SIG-M5 treated with dmso at 0.1 percent for 504 hours (cell line): Measurements from ENCODE around the gene CCDC110.

Source experiments
- DNase-seq: peaks from one replicate; lab custom pipeline; 2025; ENCODE audit not compliant: unreplicated experiment; lab: John Stamatoyannopoulos, UW

Gene CCDC110

DNA sequence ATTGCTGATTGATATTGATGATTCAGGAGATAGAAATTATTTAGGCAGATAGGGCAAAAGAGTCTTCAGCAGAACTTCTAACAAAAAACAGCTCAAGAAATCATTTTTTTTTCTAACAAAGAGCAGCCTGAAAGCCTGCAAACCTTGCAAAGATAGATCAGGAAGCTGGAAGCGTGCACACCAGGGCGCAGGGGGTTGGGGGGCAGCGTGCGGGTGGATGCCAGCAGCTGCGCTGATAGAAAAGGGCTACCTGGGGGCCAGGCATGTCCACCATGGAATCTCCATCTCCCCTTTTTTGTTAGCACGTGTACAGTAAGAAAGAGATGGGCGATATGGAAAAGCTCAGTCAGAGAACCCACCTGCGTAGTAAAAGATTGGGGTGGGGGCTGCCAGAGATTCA is 1.7 kb upstream of the CCDC110 start:
- DNase-seq: no peak

- DNase-seq: no peak
Observed at GRCh38 chr4:185472103-185472542, 590 bp upstream of the CCDC110 start.

DNA sequence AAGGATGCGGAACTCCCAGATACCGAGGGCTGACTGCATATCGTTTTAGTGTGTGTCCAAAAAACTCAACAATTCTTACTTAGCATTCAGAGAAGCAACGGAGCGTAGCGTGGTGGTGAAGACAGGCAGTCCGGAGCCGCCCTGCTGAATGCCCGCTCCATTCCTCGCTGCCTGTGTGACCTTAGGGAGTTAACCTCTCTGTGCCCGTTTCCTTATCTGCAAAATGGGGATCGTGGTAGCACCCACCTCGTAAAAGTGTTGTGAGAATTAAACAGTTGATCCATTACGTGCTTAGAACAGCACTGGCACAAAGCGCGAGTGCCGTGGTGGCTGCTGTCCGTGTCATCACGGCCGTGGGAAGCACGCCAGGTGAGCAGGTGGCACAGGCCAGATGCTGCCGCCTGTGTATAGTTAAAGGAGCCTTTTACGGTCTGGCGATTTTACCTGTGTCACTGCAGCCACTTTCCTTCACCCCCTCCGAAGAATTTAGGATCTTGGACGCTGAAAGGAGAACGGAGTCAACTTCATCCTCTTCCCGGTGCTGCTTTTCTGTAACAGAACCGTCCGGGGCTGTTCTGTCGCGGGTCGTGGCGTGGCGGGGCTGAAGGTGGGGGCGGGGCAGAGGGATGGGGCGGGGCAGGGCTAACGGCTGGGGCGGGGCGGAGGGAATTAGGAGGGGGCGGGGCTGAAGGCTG is 885 bp downstream of the CCDC110 start:
- no peak for DNase-seq

GRCh38 chr4:185469580-185470154 is 1.9 kb downstream of the CCDC110 start:
- DNase-seq: no peak

- no peak for DNase-seq
Observed at GRCh38 chr4:185468999-185469398, 2.5 kb downstream of the CCDC110 start.

GRCh38 chr4:185467991-185468390 is 3.5 kb downstream of the CCDC110 start:
- no peak for DNase-seq

- DNase-seq: no peak
Observed at GRCh38 chr4:185467101-185467500, 4.4 kb downstream of the CCDC110 start.

- DNase-seq: no peak
Observed at GRCh38 chr4:185465707-185466106, 5.8 kb downstream of the CCDC110 start.

- DNase-seq: no peak
Observed at GRCh38 chr4:185464887-185465286, 6.6 kb downstream of the CCDC110 start.

GRCh38 chr4:185464183-185464582 is 7.3 kb downstream of the CCDC110 start:
- DNase-seq: no peak

GRCh38 chr4:185463541-185463940 is 8.0 kb downstream of the CCDC110 start:
- no peak for DNase-seq

- DNase-seq: no peak
Observed at GRCh38 chr4:185461565-185461964, 10.0 kb downstream of the CCDC110 start.

DNA sequence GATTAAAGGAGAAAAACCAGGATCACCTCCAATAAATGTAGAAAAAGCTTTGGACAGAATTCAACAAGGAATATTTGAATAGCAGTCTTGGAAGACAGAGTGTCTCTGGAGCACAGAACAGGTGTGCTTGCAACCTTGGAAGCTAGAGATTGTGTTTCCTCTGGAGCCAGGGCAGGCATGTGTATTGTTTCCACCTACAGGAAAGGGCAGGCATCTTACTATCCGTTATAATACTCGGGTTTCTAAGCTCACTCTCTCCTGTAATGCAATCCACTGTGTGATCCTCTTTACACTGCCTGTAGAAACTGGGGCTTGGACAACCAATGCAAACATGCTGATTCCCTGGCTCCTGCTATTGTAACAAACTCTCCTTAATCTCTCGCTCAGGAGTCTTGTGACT is 14.4 kb downstream of the CCDC110 start:
- no peak for DNase-seq

DNA sequence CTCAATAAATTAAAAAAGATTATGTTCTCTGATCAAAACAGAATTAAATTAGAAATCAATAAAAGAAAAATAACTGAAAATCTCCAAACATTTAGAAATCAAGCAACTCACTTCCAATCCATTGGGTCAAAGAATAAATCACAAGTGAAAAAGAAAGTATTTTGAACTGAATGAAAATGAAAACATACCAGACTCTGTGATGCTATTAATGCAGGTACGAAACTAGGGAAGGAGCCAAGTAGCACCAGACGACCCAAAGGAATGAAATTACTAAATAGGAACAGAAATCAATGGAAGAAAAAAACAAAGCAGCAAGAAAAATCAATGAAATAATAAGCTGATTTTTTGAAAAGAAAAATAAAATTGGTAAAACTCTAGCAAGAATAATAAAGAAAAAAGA is 15.4 kb downstream of the CCDC110 start:
- no peak for DNase-seq

DNA sequence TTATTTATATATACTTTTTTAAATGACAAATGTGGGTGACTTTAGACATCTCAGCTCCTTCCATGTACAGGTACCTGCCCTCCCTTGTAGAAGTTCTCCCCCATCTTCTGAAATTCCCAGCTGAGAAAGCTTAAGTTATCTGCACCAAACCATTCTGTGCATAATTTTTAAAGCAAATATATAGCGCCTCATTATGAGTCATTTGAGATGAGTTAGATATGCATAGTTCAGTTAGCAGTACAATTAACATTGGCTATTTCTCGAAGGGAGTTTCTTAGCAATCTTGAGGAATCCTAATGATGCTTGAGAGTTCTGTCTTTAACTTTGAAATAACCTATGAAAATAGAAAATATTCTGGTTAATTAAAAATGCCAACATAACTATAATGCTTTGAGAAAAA is 26.3 kb downstream of the CCDC110 start:
- DNase-seq: no peak

GRCh38 chr4:185441479-185441878 is 30.1 kb downstream of the CCDC110 start:
- no peak for DNase-seq

- no peak for DNase-seq
Observed at GRCh38 chr4:185437809-185438208, 33.7 kb downstream of the CCDC110 start.

DNA sequence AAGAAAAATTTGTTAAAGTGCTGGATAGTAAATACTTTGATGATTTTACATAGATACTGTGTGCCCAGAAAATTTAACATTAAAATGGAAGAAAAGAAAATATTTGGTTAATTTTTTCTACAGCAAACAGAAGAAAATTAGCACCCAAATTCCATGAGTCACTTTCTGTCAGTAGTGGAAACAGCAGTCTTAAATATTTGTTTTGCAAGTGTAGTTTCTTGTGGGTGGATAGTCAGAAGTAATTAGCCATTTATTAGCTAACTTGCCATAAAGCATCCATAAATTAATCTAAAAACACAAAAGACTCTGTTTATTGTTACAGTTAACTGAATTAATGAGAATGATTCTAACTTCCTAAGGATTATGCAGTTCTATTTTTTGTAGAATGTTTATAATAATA is 36.1 kb downstream of the CCDC110 start:
- DNase-seq: no peak

GRCh38 chr4:185429660-185430059 is 41.9 kb downstream of the CCDC110 start:
- no peak for DNase-seq

DNA sequence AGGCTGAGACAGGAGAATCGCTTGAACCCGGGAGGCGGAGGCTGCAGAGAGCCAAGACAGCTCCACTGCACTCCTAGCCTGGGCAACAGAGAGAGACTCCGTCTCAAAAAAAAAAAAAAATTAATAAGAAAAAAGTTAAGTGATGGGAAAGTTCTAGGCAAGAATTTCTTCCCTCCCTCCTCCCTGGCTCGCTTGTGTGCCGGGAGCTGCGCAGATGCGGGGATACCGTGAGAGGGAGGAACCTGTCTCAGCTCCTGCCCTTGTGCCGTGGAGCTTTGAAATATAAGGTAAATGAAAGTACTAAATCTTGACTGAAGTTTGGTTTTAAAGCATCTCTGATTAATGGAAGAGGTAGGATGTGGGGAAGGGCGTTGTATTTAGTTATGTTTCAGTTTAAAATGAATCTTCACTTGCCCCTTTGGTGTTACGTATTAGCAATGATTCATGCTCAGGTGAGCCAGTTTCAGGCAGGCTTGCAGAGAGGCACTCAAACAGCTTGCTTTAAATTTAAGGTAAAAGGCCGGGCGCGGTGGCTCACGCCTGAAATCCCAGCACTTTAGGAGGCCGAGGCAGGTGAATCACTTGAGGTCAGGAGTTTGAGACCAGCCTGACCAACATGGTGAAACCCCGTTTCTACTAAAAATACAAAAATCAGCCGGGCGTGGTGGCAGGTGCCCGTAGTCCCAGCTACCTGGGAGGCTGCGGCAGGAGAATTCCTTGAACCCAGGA is 44.4 kb downstream of the CCDC110 start:
- DNase-seq: no peak

- peak; percentile 80 for DNase-seq
Observed at GRCh38 chr4:185425647-185426352, 45.7 kb downstream of the CCDC110 start, which contains the start of gene UFSP2. TSS of gene UFSP2 (minus strand) at chr4:185425964. CDS start at chr4:185425868, 96 bp downstream.
